HCT116 (cell line): ENCODE results near the gene BATF2. TPM values are rescaled to one million over a fixed set of nuclear protein-coding genes. Genes with fewer than 3 reads are reported as not detected.

ENCODE experiments used
- ATAC-seq: fragments of 200-7000 bp; cut with Tn5 transposase; 2 replicates; pipeline ENCODE4 v1.9.1; 2020; ENCODE audit warnings: mild to moderate bottlenecking, moderate library complexity
- BruUV-seq: library from RNA; stranded (reverse); fragments of 400-500 nt; replicated peaks from 2 replicates; lab custom pipeline; 2021; lab: Mats Ljungman, UMichigan
- CTCF ChIA-PET: fragments of 300-600 bp; sonication (Branson Sonifier 250); formaldehyde crosslinking; loops from one replicate; lab custom pipeline; 2021; ENCODE audit warnings: antibody characterized with exemption; lab: Charles Lee
- POLR2A ChIA-PET: fragments of 300-600, 350-600 bp; sonication (Branson Sonifier 250); formaldehyde crosslinking; loops from one replicate; lab custom pipeline; 2021; ENCODE audit warnings: antibody characterized with exemption; lab: Charles Lee
- RAD21 ChIA-PET, 2 experiments: fragments of 300-600 bp; sonication (Branson Sonifier 250); formaldehyde crosslinking; loops; one replicate each; lab custom pipeline; 2023; ENCODE audit warnings: low total read pairs in 2 of 2; ENCODE audit not compliant: uncharacterized antibody in 2 of 2, unreplicated experiment in 2 of 2, low non-redundant PET in 1 of 2; lab: Charles Lee
- DNase-seq: peaks from one replicate; pipeline ENCODE4 v3.0.0-alpha.2; 2010; ENCODE audit warnings: low read depth, low spot score
- H2AFZ ChIP-seq: fragments of 200-600 bp; shearing (Covaris generic), sonication (generic); 2 replicates; pipeline ENCODE4 v1.6.1; 2017; ENCODE audit warnings: low read depth, mixed run types, mixed read lengths, antibody characterized with exemption, low read length; ENCODE audit not compliant: poor library complexity, severe bottlenecking
- H3K27ac ChIP-seq: 2 replicates; pipeline ENCODE4 v1.5.1; 2012; ENCODE audit warnings: low read depth, low read length
- H3K27me3 ChIP-seq: fragments of 200-600 bp; sonication (generic); 2 replicates; pipeline ENCODE4 v1.6.1; 2016; ENCODE audit warnings: mixed run types, low read length, mixed read lengths; ENCODE audit not compliant: insufficient read depth
- H3K36me3 ChIP-seq, 2 experiments: fragments of 200-500 bp in 1 of 2; fragments of 200-600 bp in 1 of 2; sonication (Bioruptor generic) in 1 of 2; sonication (generic) in 1 of 2; 2 replicates each; pipeline versions ENCODE4 v1.5.1 to v1.6.1; 2014 to 2016; ENCODE audit warnings: low read length in 2 of 2, inconsistent platforms in 1 of 2, mixed read lengths in 1 of 2, mixed run types in 1 of 2; ENCODE audit not compliant: insufficient read depth in 2 of 2, control insufficient read depth in 1 of 2
- H3K4me1 ChIP-seq, 2 experiments: fragments of 200-600 bp in 1 of 2; sonication (generic) in 1 of 2; 2 replicates each; pipeline versions ENCODE4 v1.5.1 to v1.6.1; 2012 to 2017; ENCODE audit warnings: low read length in 2 of 2, inconsistent platforms in 1 of 2, mild to moderate bottlenecking in 1 of 2, mixed read lengths in 1 of 2, mixed run types in 1 of 2, moderate library complexity in 1 of 2; ENCODE audit not compliant: insufficient read depth in 2 of 2, control insufficient read depth in 1 of 2
- H3K4me2 ChIP-seq: fragments of 200-600 bp; sonication (generic); 2 replicates; pipeline ENCODE4 v1.6.1; 2017; ENCODE audit warnings: mixed run types, low read length, mixed read lengths
- H3K4me3 ChIP-seq, 2 experiments: fragments of 200-600 bp in 1 of 2; sonication (generic) in 1 of 2; replicated peaks in 1 of 2; 2 replicates each; pipeline ENCODE4 v1.5.1; 2011 to 2016; ENCODE audit warnings: low read length in 2 of 2, control low read depth in 1 of 2, low read depth in 1 of 2, mild to moderate bottlenecking in 1 of 2, mixed read lengths in 1 of 2, mixed run types in 1 of 2
- H3K79me2 ChIP-seq: fragments of 200-600 bp; sonication (generic); 2 replicates; pipeline ENCODE4 v1.6.1; 2017; ENCODE audit warnings: mild to moderate bottlenecking, mixed run types, low read length, moderate library complexity, mixed read lengths; ENCODE audit not compliant: insufficient read depth
- H3K9ac ChIP-seq: fragments of 200-600 bp; sonication (generic); 2 replicates; pipeline ENCODE4 v1.6.1; 2016; ENCODE audit warnings: low read length, mixed read lengths
- H3K9me2 ChIP-seq: fragments of 200-600 bp; sonication (generic), shearing (Covaris generic); 2 replicates; pipeline ENCODE4 v1.6.1; 2017; ENCODE audit warnings: mixed run types, mild to moderate bottlenecking, moderate library complexity; ENCODE audit not compliant: insufficient read depth
- H3K9me3 ChIP-seq, 2 experiments: fragments of 200-500 bp in 1 of 2; fragments of 200-600 bp in 1 of 2; sonication (Bioruptor generic) in 1 of 2; sonication (generic) in 1 of 2; 2 replicates each; pipeline ENCODE4 v1.6.1; 2014 to 2017; ENCODE audit warnings: low read length in 2 of 2, mixed read lengths in 2 of 2, inconsistent platforms in 1 of 2, low read depth in 1 of 2, mild to moderate bottlenecking in 1 of 2, mixed run types in 1 of 2, moderate library complexity in 1 of 2; ENCODE audit not compliant: control insufficient read depth in 1 of 2, insufficient read depth in 1 of 2
- H4K20me1 ChIP-seq: fragments of 200-600 bp; sonication (generic), shearing (Covaris generic); 2 replicates; pipeline ENCODE4 v1.6.1; 2017; ENCODE audit warnings: mixed run types, mild to moderate bottlenecking, moderate library complexity; ENCODE audit not compliant: insufficient read depth
- CEBPB ChIP-seq: IDR thresholded peaks from 2 replicates; pipeline ENCODE4 v1.6.1; 2012; ENCODE audit warnings: low read depth
- ELF1 ChIP-seq: IDR thresholded peaks from 2 replicates; pipeline ENCODE4 v1.6.1; 2012; ENCODE audit warnings: low read depth, borderline replicate concordance
- EZH2 ChIP-seq: fragments of 200-600 bp; sonication (generic); IDR thresholded peaks from 2 replicates; pipeline ENCODE4 v1.6.1; 2017; ENCODE audit warnings: antibody characterized with exemption, mixed run types
- FOSL1 ChIP-seq: IDR thresholded peaks from 2 replicates; pipeline ENCODE4 v1.6.1; 2012; ENCODE audit warnings: low read depth
- JUND ChIP-seq: IDR thresholded peaks from 2 replicates; pipeline ENCODE4 v1.6.1; 2012
- POLR2A ChIP-seq: IDR thresholded peaks from 2 replicates; pipeline ENCODE4 v1.7.0; 2011; ENCODE audit warnings: borderline replicate concordance; ENCODE audit not compliant: insufficient read depth, insufficient read length; ENCODE audit errors: extremely low read depth
- POLR2AphosphoS5 ChIP-seq: IDR thresholded peaks from 2 replicates; pipeline ENCODE4 v1.6.1; 2011; ENCODE audit warnings: mild to moderate bottlenecking, low read depth, low read length, moderate library complexity
- RAD21 ChIP-seq: IDR thresholded peaks from 2 replicates; pipeline ENCODE4 v1.6.1; 2012; ENCODE audit warnings: low read depth, mild to moderate bottlenecking
- SP1 ChIP-seq: IDR thresholded peaks from 2 replicates; pipeline ENCODE4 v1.6.1; 2012; ENCODE audit warnings: low read depth
- TCF7L2 ChIP-seq: IDR thresholded peaks from 2 replicates; pipeline ENCODE4 v1.7.0; 2011; ENCODE audit warnings: borderline replicate concordance, inconsistent platforms; ENCODE audit not compliant: insufficient read depth, insufficient read length; ENCODE audit errors: extremely low read depth
- intact Hi-C: fragments of 100-400 bp; cut with micrococcal nuclease; formaldehyde crosslinking; loops from 2 replicates; pipeline ENCODE4 v1.10.0; 2022
- total RNA-seq: library from RNA; stranded (reverse); gene quantifications from one replicate; pipeline ENCODE4 v1.2.1, GENCODE V29; 2021; ENCODE audit not compliant: unreplicated experiment
- TF ChIP-seq, protein P1 (sequence below): IDR thresholded peaks from 2 replicates; pipeline ENCODE4 v1.6.1; 2012
- TF ChIP-seq, protein P2 (sequence below): IDR thresholded peaks from 2 replicates; pipeline ENCODE4 v1.6.1; 2012; ENCODE audit warnings: low read depth
- TF ChIP-seq, protein P3 (sequence below): IDR thresholded peaks from 2 replicates; pipeline ENCODE4 v1.6.1; 2011; ENCODE audit warnings: mild to moderate bottlenecking, low read length, moderate library complexity; ENCODE audit not compliant: insufficient replicate concordance; ENCODE audit errors: extremely low read depth

Gene BATF2
- total RNA-seq, 1 experiment from 2014 or later: 2.1 TPM

DNA sequence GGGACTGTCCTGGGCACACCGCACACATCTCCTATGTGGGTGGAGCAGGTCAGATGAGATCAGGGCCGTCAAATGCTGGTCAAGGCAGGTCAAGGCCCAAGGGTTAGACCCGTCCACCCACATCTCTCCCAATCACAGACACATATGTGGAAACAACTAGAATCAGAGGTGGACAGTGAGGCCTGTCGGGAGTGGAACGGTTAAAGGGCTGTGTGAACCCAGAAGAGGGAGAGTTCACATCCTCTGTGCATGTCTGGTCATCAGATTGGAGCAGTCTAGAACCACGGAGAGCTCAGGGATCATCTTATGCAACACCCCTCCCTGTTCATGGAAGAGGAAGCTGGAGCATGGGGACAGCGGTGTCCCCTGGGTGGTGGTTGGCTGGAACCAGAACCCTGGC lies 23.1 kb upstream of the BATF2 start:
- intact Hi-C loops: loop anchor here (10.0 kb wide), 1 partner anchor 235 kb away; no protein-coding TSS in a partner anchor
- Histone ChIP-seq H4K20me1 (no peaks in the 10 kb centered on the region), H3K79me2 (0 out of 2 replicates have a peak, but pooled peaks cover 4% of the 10 kb centered on the region), H3K4me3 (no peak overlapping the region), H3K27ac (no peak overlapping the region), H3K4me2 (no peak overlapping the region), H3K9me2 (no peaks in the 10 kb centered on the region), H2AFZ (no peak overlapping the region), H3K27me3 (no peaks in the 10 kb centered on the region), H3K9me3 (no peaks in the 10 kb centered on the region), H3K9ac (no peak overlapping the region), H3K4me1 (peaks cover 10 to 15% of the 10 kb centered on the region in 2 experiments; a peak in 3 of 4 replicates), H3K36me3 (no peaks in the 10 kb centered on the region)
- ATAC-seq (no peak), DNase-seq (no peak)
- TF ChIP-seq SP1 (no peak), POLR2AphosphoS5 (no peak), TCF7L2 (no peak), JUND (no peak), ELF1 (no peak), CEBPB (no peak), POLR2A (no peak), EZH2 (no peak), RAD21 (no peak), FOSL1 (no peak)
- TF ChIP-seq, protein P1, sequence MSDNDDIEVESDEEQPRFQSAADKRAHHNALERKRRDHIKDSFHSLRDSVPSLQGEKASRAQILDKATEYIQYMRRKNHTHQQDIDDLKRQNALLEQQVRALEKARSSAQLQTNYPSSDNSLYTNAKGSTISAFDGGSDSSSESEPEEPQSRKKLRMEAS: no peak
- TF ChIP-seq, protein P2, sequence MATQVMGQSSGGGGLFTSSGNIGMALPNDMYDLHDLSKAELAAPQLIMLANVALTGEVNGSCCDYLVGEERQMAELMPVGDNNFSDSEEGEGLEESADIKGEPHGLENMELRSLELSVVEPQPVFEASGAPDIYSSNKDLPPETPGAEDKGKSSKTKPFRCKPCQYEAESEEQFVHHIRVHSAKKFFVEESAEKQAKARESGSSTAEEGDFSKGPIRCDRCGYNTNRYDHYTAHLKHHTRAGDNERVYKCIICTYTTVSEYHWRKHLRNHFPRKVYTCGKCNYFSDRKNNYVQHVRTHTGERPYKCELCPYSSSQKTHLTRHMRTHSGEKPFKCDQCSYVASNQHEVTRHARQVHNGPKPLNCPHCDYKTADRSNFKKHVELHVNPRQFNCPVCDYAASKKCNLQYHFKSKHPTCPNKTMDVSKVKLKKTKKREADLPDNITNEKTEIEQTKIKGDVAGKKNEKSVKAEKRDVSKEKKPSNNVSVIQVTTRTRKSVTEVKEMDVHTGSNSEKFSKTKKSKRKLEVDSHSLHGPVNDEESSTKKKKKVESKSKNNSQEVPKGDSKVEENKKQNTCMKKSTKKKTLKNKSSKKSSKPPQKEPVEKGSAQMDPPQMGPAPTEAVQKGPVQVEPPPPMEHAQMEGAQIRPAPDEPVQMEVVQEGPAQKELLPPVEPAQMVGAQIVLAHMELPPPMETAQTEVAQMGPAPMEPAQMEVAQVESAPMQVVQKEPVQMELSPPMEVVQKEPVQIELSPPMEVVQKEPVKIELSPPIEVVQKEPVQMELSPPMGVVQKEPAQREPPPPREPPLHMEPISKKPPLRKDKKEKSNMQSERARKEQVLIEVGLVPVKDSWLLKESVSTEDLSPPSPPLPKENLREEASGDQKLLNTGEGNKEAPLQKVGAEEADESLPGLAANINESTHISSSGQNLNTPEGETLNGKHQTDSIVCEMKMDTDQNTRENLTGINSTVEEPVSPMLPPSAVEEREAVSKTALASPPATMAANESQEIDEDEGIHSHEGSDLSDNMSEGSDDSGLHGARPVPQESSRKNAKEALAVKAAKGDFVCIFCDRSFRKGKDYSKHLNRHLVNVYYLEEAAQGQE: no peak
- TF ChIP-seq, protein P3, sequence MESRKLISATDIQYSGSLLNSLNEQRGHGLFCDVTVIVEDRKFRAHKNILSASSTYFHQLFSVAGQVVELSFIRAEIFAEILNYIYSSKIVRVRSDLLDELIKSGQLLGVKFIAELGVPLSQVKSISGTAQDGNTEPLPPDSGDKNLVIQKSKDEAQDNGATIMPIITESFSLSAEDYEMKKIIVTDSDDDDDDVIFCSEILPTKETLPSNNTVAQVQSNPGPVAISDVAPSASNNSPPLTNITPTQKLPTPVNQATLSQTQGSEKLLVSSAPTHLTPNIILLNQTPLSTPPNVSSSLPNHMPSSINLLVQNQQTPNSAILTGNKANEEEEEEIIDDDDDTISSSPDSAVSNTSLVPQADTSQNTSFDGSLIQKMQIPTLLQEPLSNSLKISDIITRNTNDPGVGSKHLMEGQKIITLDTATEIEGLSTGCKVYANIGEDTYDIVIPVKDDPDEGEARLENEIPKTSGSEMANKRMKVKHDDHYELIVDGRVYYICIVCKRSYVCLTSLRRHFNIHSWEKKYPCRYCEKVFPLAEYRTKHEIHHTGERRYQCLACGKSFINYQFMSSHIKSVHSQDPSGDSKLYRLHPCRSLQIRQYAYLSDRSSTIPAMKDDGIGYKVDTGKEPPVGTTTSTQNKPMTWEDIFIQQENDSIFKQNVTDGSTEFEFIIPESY: no peak
- RAD21 ChIA-PET: no interaction called here
- BruUV-seq: no TSS peak
- CTCF ChIA-PET: no interaction called here
- POLR2A ChIA-PET: no interaction called here
